ENCODE results near the gene LRRN4CL. TPM values are rescaled to one million over a fixed set of nuclear protein-coding genes. Genes with fewer than 3 reads are reported as not detected.
A peak's percentile ranks its signal among the peaks of the same experiment; 100 is the strongest.

The LRRN4CL gene
- total and polyA plus RNA-seq, 2 of the 8 experiments (the other 6 are each of a cell fraction or from before 2014, with no cell fraction given) = 0.05 to 0.26 TPM

- TF ChIP-seq SIN3A (conservative IDR thresholded peaks at IDR 0.05 in 1 of 2, IDR thresholded peaks at IDR 0.05 in 1 of 2; ENCODE audit: low read depth in 1 of 2, low read length in 2 of 2) (peak; percentile 90 to 95; a peak in 3 of 4 replicates), MAFK (IDR thresholded peaks at IDR 0.05; ENCODE audit: low read depth, low read length) (peak; percentile 55; the same call in 1 of the 2 replicates), EGR1 (IDR thresholded peaks at IDR 0.05; ENCODE audit: borderline replicate concordance, low read depth, low read length) (peak; percentile 86; the same call in 1 of the 2 replicates), EP300 (IDR thresholded peaks at IDR 0.05; ENCODE audit: borderline replicate concordance in 1 of 2, low read depth in 2 of 2, low read length in 2 of 2) (peak; percentile 43 to 100), CREB1 (IDR thresholded peaks at IDR 0.05) (peak; percentile 84), SP1 (IDR thresholded peaks at IDR 0.05; ENCODE audit: low read depth, low read length) (peak; percentile 95), KDM4A (IDR thresholded peaks at IDR 0.05; ENCODE audit: low read depth, low read length, severe bottlenecking) (no peak), SUZ12 (IDR thresholded peaks at IDR 0.05; ENCODE audit: low read length) (no peak), USF2 (IDR thresholded peaks at IDR 0.05; ENCODE audit: low read length) (no peak), RBBP5 (IDR thresholded peaks at IDR 0.05; ENCODE audit: borderline replicate concordance, low read depth, low read length) (no peak), PHF8 (conservative IDR thresholded peaks at IDR 0.05; ENCODE audit: low read depth, low read length) (no peak), BRCA1 (IDR thresholded peaks at IDR 0.05; ENCODE audit: low read depth, low read length) (peak; percentile 53; the same call in 1 of the 2 replicates), TEAD4 (IDR thresholded peaks at IDR 0.05; ENCODE audit: low read depth, low read length) (peak; percentile 77), POU5F1 (IDR thresholded peaks at IDR 0.05; ENCODE audit: low read depth, low read length) (no peak), CEBPB (IDR thresholded peaks at IDR 0.05; ENCODE audit: low read depth, low read length) (no peak), NRF1 (IDR thresholded peaks at IDR 0.05; ENCODE audit: low read depth, low read length) (no peak), POLR2AphosphoS5 (IDR thresholded peaks at IDR 0.05; ENCODE audit: low read depth, low read length) (peak; percentile 96), SP4 (IDR thresholded peaks at IDR 0.05; ENCODE audit: low read length) (peak; percentile 80; the same call in 1 of the 2 replicates), ATF2 (IDR thresholded peaks at IDR 0.05; ENCODE audit: low read length) (peak; percentile 90), KDM5A (IDR thresholded peaks at IDR 0.05; ENCODE audit: low read length) (no peak), ASH2L (IDR thresholded peaks at IDR 0.05; ENCODE audit: low read length) (peak; percentile 39), CHD2 (IDR thresholded peaks at IDR 0.05; ENCODE audit: low read length) (peak; percentile 82), RFX5 (IDR thresholded peaks at IDR 0.05; ENCODE audit: borderline replicate concordance, low read depth, low read length) (no peak), TAF1 (IDR thresholded peaks at IDR 0.05; ENCODE audit: low read depth, low read length) (peak; percentile 89)
Observed at GRCh38 chr11:62707277-62707861, 18.0 kb upstream of the LRRN4CL start, which contains the start of the genes BSCL2 and GNG3 (continued).

Data from H1 (cell line).